ENCODE measurements around the gene DAO.

GRCh38 chr12:108857158-108857407, 22.8 kb upstream of the DAO start:
- TF ChIP-seq CTCF (IDR thresholded peaks at IDR 0.05; ENCODE audit: poor library complexity) (no peak), EZH2 (IDR thresholded peaks at IDR 0.05; ENCODE audit: borderline replicate concordance) (no peak), EZH2phosphoT487 (IDR thresholded peaks at IDR 0.05; ENCODE audit: low read depth, severe bottlenecking, unreplicated experiment) (no peak)
